K562 (cell line): ENCODE results near the gene BRD3. TPM values are rescaled to one million over a fixed set of nuclear protein-coding genes. Genes with fewer than 3 reads are reported as not detected.
A peak's percentile ranks its signal among the peaks of the same experiment; 100 is the strongest.

Source experiments
- ATAC-seq: fragments of 200-7000 bp; cut with Tn5 transposase; 3 replicates; pipeline ENCODE4 v1.9.1; 2020; ENCODE audit warnings: moderate library complexity
- BruUV-seq: library from RNA; stranded (reverse); fragments of 400-500 nt; replicated peaks from 2 replicates; lab custom pipeline; 2021; lab: Mats Ljungman, UMichigan
- CTCF ChIA-PET: fragments of 300-600 bp; formaldehyde crosslinking; extraction: SDS; loops from one replicate; lab custom pipeline; 2021; ENCODE audit warnings: low intra/inter-chr PET ratio; lab: Yijun Ruan, JAX
- POLR2A ChIA-PET: fragments of 300-600, 350-650 bp; sonication (Branson Sonifier 250); formaldehyde crosslinking; extraction: SDS; loops from one replicate; lab custom pipeline; 2021; ENCODE audit warnings: antibody characterized with exemption, inconsistent platforms; lab: Yijun Ruan, JAX
- DNase-seq, 4 experiments: peaks; one replicate each; pipeline versions ENCODE4 v3.0.0 to v3.0.0-alpha.2; 2011 to 2018; ENCODE audit warnings: low spot score in 3 of 4, mixed read lengths in 3 of 4; ENCODE audit errors: extremely low read depth in 1 of 4
- FAIRE-seq: peaks from 2 replicates; lab custom pipeline; 2011; peaks lifted over from hg19 to GRCh38; lab: Jason Lieb, UNC
- H2AFZ ChIP-seq: 2 replicates; pipeline ENCODE4 v1.6.0; 2011; ENCODE audit warnings: low read depth, low read length, control low read depth, inconsistent platforms
- H3K27ac ChIP-seq: fragments of 200-600 bp; 3 replicates; pipeline ENCODE4 v1.8.0; 2011; ENCODE audit warnings: low read depth, mild to moderate bottlenecking, control low read depth, inconsistent platforms, low read length, moderate library complexity, mixed read lengths; ENCODE audit errors: extremely low read depth
- H3K27me3 ChIP-seq, 2 experiments: fragments of 300-600 bp in 1 of 2; 2 replicates in 1 of 2; 3 replicates in 1 of 2; pipeline versions ENCODE4 v1.6.0 to v1.8.0; 2011; ENCODE audit warnings: inconsistent platforms in 2 of 2, low read length in 2 of 2, mild to moderate bottlenecking in 1 of 2, mixed read lengths in 1 of 2, moderate library complexity in 1 of 2; ENCODE audit not compliant: control insufficient read depth in 2 of 2, insufficient read depth in 2 of 2
- H3K36me3 ChIP-seq: fragments of 300-600 bp; 3 replicates; pipeline ENCODE4 v1.8.0; 2011; ENCODE audit warnings: mild to moderate bottlenecking, low read length, inconsistent platforms; ENCODE audit not compliant: control insufficient read depth, insufficient read depth
- H3K4me1 ChIP-seq, 2 experiments: fragments of 200-600 bp in 1 of 2; replicated peaks in 1 of 2; 2 replicates in 1 of 2; 3 replicates in 1 of 2; pipeline versions ENCODE4 v1.5.1 to v1.8.0; 2011; ENCODE audit warnings: inconsistent platforms in 2 of 2, low read length in 2 of 2, mild to moderate bottlenecking in 1 of 2, mixed read lengths in 1 of 2, moderate library complexity in 1 of 2; ENCODE audit not compliant: control insufficient read depth in 2 of 2, insufficient read depth in 2 of 2
- H3K4me2 ChIP-seq: 2 replicates; pipeline ENCODE4 v1.6.1; 2011; ENCODE audit warnings: low read length, control low read depth, inconsistent platforms, mixed read lengths; ENCODE audit not compliant: insufficient read depth
- H3K4me3 ChIP-seq: fragments of 200-600 bp; sonication (generic), shearing (Covaris generic); 2 replicates; pipeline ENCODE4 v1.5.1; 2016; ENCODE audit warnings: control low read depth, inconsistent platforms
- H3K79me2 ChIP-seq: fragments of 200-600 bp; 3 replicates; pipeline ENCODE4 v1.8.0; 2011; ENCODE audit warnings: low read length, inconsistent platforms; ENCODE audit not compliant: control insufficient read depth, insufficient read depth
- H3K9ac ChIP-seq, 2 experiments: 2 replicates each; pipeline versions ENCODE4 v1.6.0 to v1.6.1; 2011; ENCODE audit warnings: low read depth in 2 of 2, low read length in 2 of 2, control low read depth in 1 of 2, inconsistent platforms in 1 of 2, mild to moderate bottlenecking in 1 of 2, mixed read lengths in 1 of 2; ENCODE audit not compliant: insufficient read depth in 1 of 2
- H3K9me1 ChIP-seq: one replicate; pipeline ENCODE4 v1.6.0; 2011; ENCODE audit warnings: inconsistent platforms, mild to moderate bottlenecking, low read length, moderate library complexity; ENCODE audit not compliant: control insufficient read depth, insufficient read depth
- H3K9me3 ChIP-seq: replicated peaks from 2 replicates; pipeline ENCODE4 v1.5.1; 2011; ENCODE audit warnings: low read depth, low read length, inconsistent platforms; ENCODE audit not compliant: control insufficient read depth, insufficient read depth
- H4K20me1 ChIP-seq: replicated peaks from 2 replicates; pipeline ENCODE4 v1.6.1; 2011; ENCODE audit warnings: low read length, inconsistent platforms, mixed read lengths; ENCODE audit not compliant: control insufficient read depth, insufficient read depth
- ARID2 ChIP-seq: fragments of 450-650 bp; IDR thresholded peaks from 2 replicates; pipeline ENCODE4 v1.6.1; 2017; ENCODE audit warnings: antibody characterized with exemption, mild to moderate bottlenecking
- C11orf30 ChIP-seq: fragments of 450-650 bp; IDR thresholded peaks from 2 replicates; pipeline ENCODE4 v1.6.1; 2016; ENCODE audit warnings: low read depth, mild to moderate bottlenecking
- CCNT2 ChIP-seq: IDR thresholded peaks from 2 replicates; pipeline ENCODE4 v1.6.1; 2011; ENCODE audit warnings: borderline replicate concordance, low read depth, mild to moderate bottlenecking, moderate library complexity, mixed read lengths, low read length; ENCODE audit not compliant: insufficient read length; ENCODE audit errors: extremely low read depth
- CREB1 ChIP-seq, 2 experiments: sonication (generic) in 1 of 2; formaldehyde crosslinking in 1 of 2; IDR thresholded peaks; 2 replicates each; pipeline versions ENCODE4 v1.6.1 to v1.8.0; 2012 to 2022; ENCODE audit warnings: inconsistent platforms in 1 of 2, mild to moderate bottlenecking in 1 of 2, missing genetic modification reagents in 1 of 2, moderate library complexity in 1 of 2
- CREB5 ChIP-seq: fragments of 250-450 bp; sonication (Bioruptor Pico); IDR thresholded peaks from 2 replicates; pipeline ENCODE4 v1.5.0; 2020; ENCODE audit warnings: mild to moderate bottlenecking
- EGR1 ChIP-seq: fragments of 450-650 bp; conservative IDR thresholded peaks from 2 replicates; pipeline ENCODE4 v1.6.1; 2017; ENCODE audit warnings: mild to moderate bottlenecking
- KDM4B ChIP-seq, 2 experiments: fragments of 450-650 bp in 1 of 2; sonication (generic) in 1 of 2; IDR thresholded peaks; 2 replicates each; pipeline ENCODE4 v1.6.1; 2016 to 2017; ENCODE audit warnings: borderline replicate concordance in 2 of 2, antibody characterized with exemption in 1 of 2, low read depth in 1 of 2, mild to moderate bottlenecking in 1 of 2
- MCM7 ChIP-seq, 2 experiments: fragments of 450-650 bp; IDR thresholded peaks; 2 replicates each; pipeline ENCODE4 v1.6.1; 2016 to 2018
- NELFE ChIP-seq: IDR thresholded peaks from 2 replicates; pipeline ENCODE4 v1.6.1; 2011; ENCODE audit warnings: mild to moderate bottlenecking; ENCODE audit not compliant: insufficient read depth, insufficient read length
- POLR2G ChIP-seq: fragments of 200-400 bp; formaldehyde crosslinking; IDR thresholded peaks from 2 replicates; pipeline ENCODE4 v1.6.1; 2017; ENCODE audit warnings: low read depth, mild to moderate bottlenecking, antibody characterized with exemption, low read length, moderate library complexity
- RBM22 ChIP-seq: fragments of 200-400 bp; formaldehyde crosslinking; IDR thresholded peaks from 2 replicates; pipeline ENCODE4 v1.6.1; 2018; ENCODE audit warnings: low read length, low read depth; ENCODE audit not compliant: poor library complexity, severe bottlenecking
- RBM25 ChIP-seq: fragments of 200-400 bp; formaldehyde crosslinking; IDR thresholded peaks from 2 replicates; pipeline ENCODE4 v1.6.1; 2018; ENCODE audit warnings: low read length, low read depth, moderate library complexity; ENCODE audit not compliant: severe bottlenecking
- TRIM24 ChIP-seq, 2 experiments: fragments of 450-650 bp; IDR thresholded peaks; 2 replicates each; pipeline ENCODE4 v1.6.1; 2016
- ZBED1 ChIP-seq: IDR thresholded peaks from 2 replicates; pipeline ENCODE4 v1.6.1; 2014
- ZBTB33 ChIP-seq: sonication (generic); formaldehyde crosslinking; IDR thresholded peaks from 2 replicates; pipeline ENCODE4 v1.8.1; 2023; ENCODE audit warnings: mild to moderate bottlenecking, missing genetic modification reagents
- ZNF184 ChIP-seq: sonication (generic); formaldehyde crosslinking; IDR thresholded peaks from 2 replicates; pipeline ENCODE4 v1.5.0; 2020; ENCODE audit warnings: missing genetic modification reagents
- WGBS: fragments of 100-300 bp; shearing (Covaris generic); methylation state at CpG from one replicate; pipeline ENCODE4 v1.1.6; 2016; ENCODE audit warnings: low coverage, mixed read lengths; ENCODE audit not compliant: insufficient coverage; ENCODE audit errors: missing lambda C conversion rate; 5-methylcytosine and 5-hydroxymethylcytosine counted together
- in situ Hi-C: fragments of 300-500 bp; cut with MboI; formaldehyde crosslinking; loops from 4 replicates; pipeline ENCODE4 v1.15.0; 2018; ENCODE audit warnings: inconsistent platforms, mixed read lengths
- intact Hi-C: fragments of 100-400 bp; cut with micrococcal nuclease; formaldehyde crosslinking; loops from 2 replicates; pipeline ENCODE4 v1.14.2; 2022
- polyA plus RNA-seq, 8 experiments: library from polyadenylated mRNA; depleted of rRNA in 4 of 8; stranded (reverse) in 5 of 8; unstranded in 3 of 8; fragments of >200 nt; fragmentation: Nextera tagmentation in 2 of 8; fragmentation: Illumina TruSeq in 1 of 8; extraction: Ambion mirVana in 2 of 8; extraction: Trizol in 1 of 8; gene quantifications; 2 replicates each; pipeline versions ENCODE4 v1.2.1 to v1.2.3, GENCODE V29; 2011 to 2014; ENCODE audit warnings: inconsistent platforms in 1 of 8, missing spikeins in 1 of 8
- total RNA-seq, 7 experiments: library from RNA; depleted of rRNA in 6 of 7; stranded (reverse); fragments of >200 nt in 6 of 7; fragmentation: Illumina TruSeq in 2 of 7; extraction: Trizol in 2 of 7; gene quantifications; 2 replicates each; pipeline versions ENCODE4 v1.2.1 to v1.2.3, GENCODE V29; 2011 to 2021; ENCODE audit warnings: low replicate concordance in 1 of 7
- TF ChIP-seq, protein P1 (sequence below): fragments of 250-450 bp; sonication (Bioruptor Pico); IDR thresholded peaks from 2 replicates; pipeline ENCODE4 v1.8.0; 2022; ENCODE audit warnings: moderate library complexity, mild to moderate bottlenecking, inconsistent platforms

The BRD3 gene
- total and polyA plus RNA-seq, 9 of the 15 experiments (the other 6 are each of a cell fraction or from before 2014, with no cell fraction given), result 0.82 to 37.1 (median 4.2) TPM

- peaks cover 22% of the 10 kb centered on the region for H4K20me1 ChIP-seq
- H3K27me3 ChIP-seq, result peaks cover 0 to 35% of the 10 kb centered on the region in 2 experiments; a peak in 3 of 5 replicates
- in situ Hi-C loops, result no loop called here
- H3K4me2 ChIP-seq, result peak within 1 kb of the TSS; percentile 82
- peaks cover 0 to 41% of the 10 kb centered on the region in 2 experiments; a peak in 3 of 5 replicates for H3K4me1 ChIP-seq
- H3K4me3 ChIP-seq, result peak within 1 kb of the TSS; percentile 68
- H3K27ac ChIP-seq, result peak within 1 kb of the TSS; percentile 63
- ChIA-PET POLR2A (interaction anchor here (1.3 kb wide), 1 partner anchor 210 kb away, joined by 4 read pairs; no protein-coding TSS in a partner anchor), CTCF (interaction anchor here (0.7 to 3.7 kb wide), 2 partner anchors 199 to 586 kb away, joined by 3 to 44 read pairs; no protein-coding TSS in a partner anchor)
- 4% methylated on average over 42 of the region's 124 CpGs for WGBS
- no peaks in the 10 kb centered on the region for H3K36me3 ChIP-seq
- FAIRE-seq (no peak), DNase-seq (peak; percentile 57 to 85 (median 75)), ATAC-seq (no peak; the same call in 2 of the 3 replicates)
- peak within 1 kb of the TSS; percentile 71 to 94 for H3K9ac ChIP-seq
- H2AFZ ChIP-seq, result peak within 1 kb of the TSS; percentile 94
- H3K79me2 ChIP-seq, result no peaks in the 10 kb centered on the region
- no TSS peak for BruUV-seq
- no peaks in the 10 kb centered on the region for H3K9me3 ChIP-seq
- no peaks in the 10 kb centered on the region for H3K9me1 ChIP-seq
- intact Hi-C loops, result no loop called here
- TF ChIP-seq ARID2 (no peak), MCM7 (IDR thresholded peaks at IDR 0.05) (no peak), POLR2G (no peak), ZBTB33 (CRISPR knock-in tag) (0 out of 2 replicates have a peak, but pooled peaks have one; percentile 21), RBM25 (no peak), RBM22 (no peak), CREB1 (IDR thresholded peaks at IDR 0.05) (no peak), CREB1 (CRISPR knock-in tag; IDR thresholded peaks at IDR 0.05) (no peak), C11orf30 (no peak), EGR1 (peak; percentile 32; the same call in 1 of the 2 replicates), TRIM24 (IDR thresholded peaks at IDR 0.05) (no peak), ZNF184 (no peak), NELFE (no peak), KDM4B (IDR thresholded peaks at IDR 0.05; ENCODE audit: borderline replicate concordance in 2 of 2, low read depth in 1 of 2) (no peak), CCNT2 (peak; percentile 25), ZBED1 (no peak), CREB5 (CRISPR knock-in tag) (no peak)
- TF ChIP-seq, protein P1, sequence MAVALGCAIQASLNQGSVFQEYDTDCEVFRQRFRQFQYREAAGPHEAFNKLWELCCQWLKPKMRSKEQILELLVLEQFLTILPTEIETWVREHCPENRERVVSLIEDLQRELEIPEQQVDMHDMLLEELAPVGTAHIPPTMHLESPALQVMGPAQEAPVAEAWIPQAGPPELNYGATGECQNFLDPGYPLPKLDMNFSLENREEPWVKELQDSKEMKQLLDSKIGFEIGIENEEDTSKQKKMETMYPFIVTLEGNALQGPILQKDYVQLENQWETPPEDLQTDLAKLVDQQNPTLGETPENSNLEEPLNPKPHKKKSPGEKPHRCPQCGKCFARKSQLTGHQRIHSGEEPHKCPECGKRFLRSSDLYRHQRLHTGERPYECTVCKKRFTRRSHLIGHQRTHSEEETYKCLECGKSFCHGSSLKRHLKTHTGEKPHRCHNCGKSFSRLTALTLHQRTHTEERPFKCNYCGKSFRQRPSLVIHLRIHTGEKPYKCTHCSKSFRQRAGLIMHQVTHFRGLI (CRISPR knock-in tag), result no peak
Observed at GRCh38 chr9:133991964-133992779, 75.7 kb downstream of the BRD3 start, which contains the start of gene VAV2. TSS of gene VAV2 (minus strand) at chr9:133992324. CDS start at chr9:133992278, 46 bp downstream.
